Measurements from ENCODE around the gene STAG1. TPM values are rescaled to one million over a fixed set of nuclear protein-coding genes. Genes with fewer than 3 reads are reported as not detected.
A peak's percentile ranks its signal among the peaks of the same experiment; 100 is the strongest.

Gene STAG1
- total and polyA plus RNA-seq, 2 donors (not counting 1 experiment from before 2014, with no cell fraction given): 23.2 to 38.6 TPM

- DNase-seq (ENCODE audit: low read depth in 2 of 2): peak; percentile 48 to 56
- no peaks in the 10 kb centered on the region for H3K36me3 ChIP-seq (ENCODE audit: control insufficient read depth, insufficient read depth, low read length)
- no peaks in the 10 kb centered on the region for H3K27me3 ChIP-seq (ENCODE audit: control insufficient read depth, insufficient read depth, low read length)
- H2AFZ ChIP-seq (ENCODE audit: low read length): peak overlapping the region; percentile 75
- no peak overlapping the region for H3K9ac ChIP-seq (ENCODE audit: insufficient read depth, low read length)
- H3K79me2 ChIP-seq (ENCODE audit: control insufficient read depth, insufficient read depth, low read length): no peaks in the 10 kb centered on the region
- H4K20me1 ChIP-seq (ENCODE audit: control insufficient read depth, extremely low read depth, insufficient read depth, low read length): no peaks in the 10 kb centered on the region
- H3K4me1 ChIP-seq (ENCODE audit: control insufficient read depth, extremely low read depth, insufficient read depth, low read length): peaks cover 10% of the 10 kb centered on the region
- H3K4me2 ChIP-seq (ENCODE audit: extremely low read depth, insufficient read depth, low read length): peak overlapping the region; percentile 79
- no peaks in the 10 kb centered on the region for H3K9me3 ChIP-seq (ENCODE audit: control insufficient read depth, insufficient read depth, low read depth, low read length)
- H3K27ac ChIP-seq (ENCODE audit: insufficient read depth, low read length): peak overlapping the region; percentile 73
- no peak for TF ChIP-seq EZH2 (IDR thresholded peaks at IDR 0.05; ENCODE audit: low read length, missing control alignments)
- H3K4me3 ChIP-seq (replicated peaks in 1 of 4; ENCODE audit: control extremely low read depth in 1 of 4, insufficient read depth in 1 of 4, low read depth in 3 of 4, low read length in 4 of 4): peak overlapping the region in 2 of 4 experiments; percentile 42 to 59
These were observed 35.2 kb upstream of the STAG1 start for GRCh38 chr3:136787349-136787748.

- DNase-seq (ENCODE audit: low read depth in 2 of 2): peak; percentile 19 to 56
- Histone ChIP-seq H4K20me1 (ENCODE audit: control insufficient read depth, extremely low read depth, insufficient read depth, low read length) (no peaks in the 10 kb centered on the region), H3K9me3 (ENCODE audit: control insufficient read depth, insufficient read depth, low read depth, low read length) (no peaks in the 10 kb centered on the region), H3K4me3 (replicated peaks in 1 of 4; ENCODE audit: control extremely low read depth in 1 of 4, insufficient read depth in 1 of 4, low read depth in 3 of 4, low read length in 4 of 4) (no peak overlapping the region), H2AFZ (ENCODE audit: low read length) (no peak overlapping the region), H3K27me3 (ENCODE audit: control insufficient read depth, insufficient read depth, low read length) (no peaks in the 10 kb centered on the region), H3K4me1 (ENCODE audit: control insufficient read depth, extremely low read depth, insufficient read depth, low read length) (peaks cover 8% of the 10 kb centered on the region), H3K36me3 (ENCODE audit: control insufficient read depth, insufficient read depth, low read length) (no peaks in the 10 kb centered on the region), H3K9ac (ENCODE audit: insufficient read depth, low read length) (no peak overlapping the region), H3K4me2 (ENCODE audit: extremely low read depth, insufficient read depth, low read length) (no peak overlapping the region), H3K27ac (ENCODE audit: insufficient read depth, low read length) (no peak overlapping the region), H3K79me2 (ENCODE audit: control insufficient read depth, insufficient read depth, low read length) (no peaks in the 10 kb centered on the region)
- TF ChIP-seq CTCF (conservative IDR thresholded peaks at IDR 0.05 in 1 of 2, IDR thresholded peaks at IDR 0.05 in 1 of 2; ENCODE audit: low read depth in 1 of 2, low read length in 2 of 2) (no peak), EZH2 (IDR thresholded peaks at IDR 0.05; ENCODE audit: low read length, missing control alignments) (no peak)
These were observed 31.6 kb upstream of the STAG1 start for GRCh38 chr3:136783708-136784191.

GRCh38 chr3:136780741-136781140, 28.6 kb upstream of the STAG1 start:
- H3K4me1 ChIP-seq (ENCODE audit: control insufficient read depth, extremely low read depth, insufficient read depth, low read length): no peaks in the 10 kb centered on the region
- no peak overlapping the region for H3K27ac ChIP-seq (ENCODE audit: insufficient read depth, low read length)
- H4K20me1 ChIP-seq (ENCODE audit: control insufficient read depth, extremely low read depth, insufficient read depth, low read length): no peaks in the 10 kb centered on the region
- no peak overlapping the region for H3K4me3 ChIP-seq (replicated peaks in 1 of 4; ENCODE audit: control extremely low read depth in 1 of 4, insufficient read depth in 1 of 4, low read depth in 3 of 4, low read length in 4 of 4)
- H3K27me3 ChIP-seq (ENCODE audit: control insufficient read depth, insufficient read depth, low read length): no peaks in the 10 kb centered on the region
- no peaks in the 10 kb centered on the region for H3K36me3 ChIP-seq (ENCODE audit: control insufficient read depth, insufficient read depth, low read length)
- no peaks in the 10 kb centered on the region for H3K79me2 ChIP-seq (ENCODE audit: control insufficient read depth, insufficient read depth, low read length)
- no peaks in the 10 kb centered on the region for H3K9me3 ChIP-seq (ENCODE audit: control insufficient read depth, insufficient read depth, low read depth, low read length)
- H3K4me2 ChIP-seq (ENCODE audit: extremely low read depth, insufficient read depth, low read length): no peak overlapping the region
- TF ChIP-seq EZH2 (IDR thresholded peaks at IDR 0.05; ENCODE audit: low read length, missing control alignments) (no peak), CTCF (conservative IDR thresholded peaks at IDR 0.05 in 1 of 2, IDR thresholded peaks at IDR 0.05 in 1 of 2; ENCODE audit: low read depth in 1 of 2, low read length in 2 of 2) (no peak)
- no peak overlapping the region for H3K9ac ChIP-seq (ENCODE audit: insufficient read depth, low read length)
- no peak overlapping the region for H2AFZ ChIP-seq (ENCODE audit: low read length)
- peak in 1 of 2 donors; percentile 28 for DNase-seq (ENCODE audit: low read depth in 2 of 2)

Data from fibroblast of lung (primary cell).